GM11168 (cell line): ENCODE measurements around the gene SLC12A7.
"Not testable (repeated sequence)": the region's sequence is repeated elsewhere in the genome, so short reads cannot be mapped to it uniquely, and the experiment has no call there.

Experiments
- in situ Hi-C: fragments of 300-500 bp; cut with MboI; formaldehyde crosslinking; loops from one replicate; pipeline ENCODE4 v1.12.0; 2022; ENCODE audit warnings: low sequenced_read_pairs; ENCODE audit not compliant: unreplicated experiment

Gene SLC12A7

GRCh38 chr5:1004461-1005248 lies 107.2 kb downstream of the SLC12A7 start:
- in situ Hi-C loops, result no loop called here

- in situ Hi-C loops, result no loop called here
Observed at GRCh38 chr5:1003296-1003937, 108.4 kb downstream of the SLC12A7 start.

- in situ Hi-C loops, result no loop called here
Observed at GRCh38 chr5:1002836-1003235, 109.0 kb downstream of the SLC12A7 start.

- in situ Hi-C loops, result no loop called here
Observed at GRCh38 chr5:1002271-1002546, 109.7 kb downstream of the SLC12A7 start.

GRCh38 chr5:1001406-1002270 lies 110.2 kb downstream of the SLC12A7 start:
- in situ Hi-C loops, result no loop called here

- in situ Hi-C loops, result not testable (repeated sequence)
Observed at GRCh38 chr5:1000831-1001230, 111.0 kb downstream of the SLC12A7 start.
